ENCODE data around the gene EPHB3.

Gene EPHB3

GRCh38 chr3:184593928-184594303 lies 32.3 kb downstream of the EPHB3 start:
- DNase-seq: no peak
- TF ChIP-seq CTCF (IDR thresholded peaks at IDR 0.05; ENCODE audit: low read depth, low read length): no peak
- Histone ChIP-seq H3K27ac (no peak overlapping the region), H3K9me3 (ENCODE audit: severe bottlenecking) (no peaks in the 10 kb centered on the region), H3K4me3 (ENCODE audit: low read depth, low read length) (no peak overlapping the region), H3K27me3 (ENCODE audit: insufficient read depth, low read depth, severe bottlenecking) (no peaks in the 10 kb centered on the region), H3K36me3 (no peaks in the 10 kb centered on the region)

- Histone ChIP-seq H3K27me3 (ENCODE audit: insufficient read depth, low read depth, severe bottlenecking) (no peaks in the 10 kb centered on the region), H3K27ac (no peak overlapping the region), H3K4me3 (ENCODE audit: low read depth, low read length) (no peak overlapping the region), H3K9me3 (ENCODE audit: severe bottlenecking) (no peaks in the 10 kb centered on the region), H3K36me3 (no peaks in the 10 kb centered on the region)
- no peak for TF ChIP-seq CTCF (IDR thresholded peaks at IDR 0.05; ENCODE audit: low read depth, low read length)
- no peak for DNase-seq
These were observed 32.9 kb downstream of the EPHB3 start for GRCh38 chr3:184594371-184595001.

DNA sequence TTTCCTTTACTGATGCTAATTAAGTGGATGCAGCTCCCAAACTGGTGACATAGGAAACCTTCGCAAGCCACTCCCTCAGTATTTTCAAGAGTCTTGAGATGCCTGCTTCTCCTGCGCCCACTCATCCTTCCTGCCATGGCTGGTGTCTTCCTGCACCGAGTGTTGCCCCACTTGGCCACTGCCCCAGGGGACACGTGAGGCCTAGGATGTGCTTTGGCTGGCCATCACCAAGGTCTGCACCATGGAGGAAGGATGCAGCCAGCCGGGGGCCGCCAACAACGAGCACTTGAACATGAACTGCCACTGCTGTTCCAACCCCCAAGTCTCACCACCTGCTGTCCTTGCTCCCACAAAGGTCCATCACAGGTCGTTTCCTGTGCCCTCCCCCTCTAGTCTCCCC lies 34.1 kb downstream of the EPHB3 start:
- no peak overlapping the region for H3K27ac ChIP-seq
- H3K9me3 ChIP-seq (ENCODE audit: severe bottlenecking): no peaks in the 10 kb centered on the region
- H3K27me3 ChIP-seq (ENCODE audit: insufficient read depth, low read depth, severe bottlenecking): no peaks in the 10 kb centered on the region
- H3K4me3 ChIP-seq (ENCODE audit: low read depth, low read length): no peak overlapping the region
- no peaks in the 10 kb centered on the region for H3K36me3 ChIP-seq
- no peak for DNase-seq
- TF ChIP-seq CTCF (IDR thresholded peaks at IDR 0.05; ENCODE audit: low read depth, low read length): no peak

DNA sequence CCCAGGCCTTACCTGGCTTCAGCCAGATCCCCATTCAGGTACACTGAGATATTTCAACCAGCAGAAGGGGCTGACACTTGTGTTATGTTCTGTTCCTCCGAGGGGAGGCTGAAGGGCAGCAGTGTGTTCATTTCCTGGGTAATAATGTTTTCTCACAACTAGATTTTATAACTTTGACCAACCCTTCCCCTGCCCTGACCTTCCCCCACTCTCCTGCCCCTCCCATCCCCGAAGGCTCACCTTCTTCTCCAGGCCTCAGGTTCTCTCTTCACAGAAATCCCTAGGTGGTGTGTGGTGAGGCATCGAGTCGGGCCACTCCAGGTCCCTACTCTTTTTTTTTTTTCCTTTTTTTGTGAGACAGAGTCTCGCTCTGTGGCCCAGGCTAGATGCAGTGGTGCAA lies 34.6 kb downstream of the EPHB3 start:
- no peak overlapping the region for H3K4me3 ChIP-seq (ENCODE audit: low read depth, low read length)

DNA sequence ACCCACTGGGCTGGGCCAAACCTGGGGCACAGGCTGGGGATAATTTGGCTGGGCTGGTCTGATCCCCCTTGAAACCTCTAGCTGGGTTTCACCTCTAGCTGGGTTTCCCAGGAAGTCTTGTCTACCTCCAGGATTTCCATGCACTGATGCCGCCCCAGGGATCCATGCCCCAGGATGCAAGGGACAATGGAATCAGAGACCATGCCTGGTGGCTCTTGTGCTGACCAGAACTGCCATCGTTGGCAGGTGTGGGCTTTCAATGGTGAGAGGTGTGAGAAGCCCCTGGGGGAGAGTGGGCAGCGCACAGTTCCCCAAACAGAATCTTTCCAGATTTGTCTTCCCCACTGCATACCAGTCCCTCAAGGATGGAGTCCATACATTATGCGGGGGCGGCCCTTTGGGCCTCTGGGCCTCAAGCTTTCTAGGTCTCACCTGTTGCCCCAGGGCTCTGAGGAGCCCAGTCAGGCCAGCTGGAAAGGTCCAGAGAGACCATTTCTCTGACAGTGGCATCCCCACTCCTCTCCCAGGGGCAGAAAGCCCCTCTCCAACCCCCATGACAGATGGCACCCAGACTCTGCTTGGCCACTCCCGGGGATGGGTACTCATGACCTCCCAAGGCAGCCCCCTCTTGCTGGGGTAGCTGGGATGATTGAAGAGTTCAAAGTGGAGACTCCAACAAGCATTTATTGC lies 35.4 kb downstream of the EPHB3 start:
- no peak for DNase-seq
- no peaks in the 10 kb centered on the region for H3K36me3 ChIP-seq
- no peaks in the 10 kb centered on the region for H3K27me3 ChIP-seq (ENCODE audit: insufficient read depth, low read depth, severe bottlenecking)
- H3K4me3 ChIP-seq (ENCODE audit: low read depth, low read length): no peak overlapping the region
- no peaks in the 10 kb centered on the region for H3K9me3 ChIP-seq (ENCODE audit: severe bottlenecking)
- no peak for TF ChIP-seq CTCF (IDR thresholded peaks at IDR 0.05; ENCODE audit: low read depth, low read length)
- no peak overlapping the region for H3K27ac ChIP-seq

More for the DNA sequence above, 34.6 kb downstream of the EPHB3 start:
- no peak overlapping the region for H3K27ac ChIP-seq
- no peaks in the 10 kb centered on the region for H3K27me3 ChIP-seq (ENCODE audit: insufficient read depth, low read depth, severe bottlenecking)
- H3K36me3 ChIP-seq: no peaks in the 10 kb centered on the region
- no peak for DNase-seq
- H3K9me3 ChIP-seq (ENCODE audit: severe bottlenecking): no peaks in the 10 kb centered on the region
- TF ChIP-seq CTCF (IDR thresholded peaks at IDR 0.05; ENCODE audit: low read depth, low read length): no peak

All from WERI-Rb-1 (cell line).